ELF-1 (cell line): ENCODE data around the gene DKK1.
"Not testable (repeated sequence)": the region's sequence is repeated elsewhere in the genome, so short reads cannot be mapped to it uniquely, and the experiment has no call there.

ENCODE experiments used
- DNase-seq: peaks from one replicate; pipeline ENCODE4 v3.0.0-alpha.2; 2016; ENCODE audit warnings: low read depth, low spot score

Gene DKK1

DNA sequence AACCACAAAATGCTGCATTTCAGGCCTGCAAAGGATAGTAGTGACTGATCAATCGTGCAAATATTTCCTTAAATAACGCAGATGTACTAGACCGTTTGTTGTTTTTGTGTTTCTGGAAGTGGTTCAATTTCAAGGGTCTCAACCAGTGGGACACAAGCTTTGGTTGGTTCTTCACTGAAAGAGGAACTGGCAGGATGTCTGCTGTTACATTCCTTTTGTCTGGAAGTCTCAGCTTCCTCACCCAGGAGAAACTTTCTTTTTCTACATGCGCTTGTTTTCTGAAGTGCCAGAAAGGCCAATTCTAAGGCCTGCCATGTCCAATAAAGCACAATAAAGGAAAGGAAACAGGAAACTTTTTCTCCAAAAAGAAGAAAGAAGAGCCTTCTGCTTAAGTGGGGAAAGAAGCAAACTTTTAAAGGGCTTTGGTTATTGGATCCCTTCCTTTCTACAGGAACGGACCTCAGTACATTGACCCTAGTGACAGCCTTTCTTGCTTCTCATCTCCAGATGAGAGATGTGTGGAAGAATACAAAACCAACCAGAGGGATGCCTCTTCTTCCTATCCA is 4.1 kb downstream of the DKK1 start:
- DNase-seq: no peak

DNA sequence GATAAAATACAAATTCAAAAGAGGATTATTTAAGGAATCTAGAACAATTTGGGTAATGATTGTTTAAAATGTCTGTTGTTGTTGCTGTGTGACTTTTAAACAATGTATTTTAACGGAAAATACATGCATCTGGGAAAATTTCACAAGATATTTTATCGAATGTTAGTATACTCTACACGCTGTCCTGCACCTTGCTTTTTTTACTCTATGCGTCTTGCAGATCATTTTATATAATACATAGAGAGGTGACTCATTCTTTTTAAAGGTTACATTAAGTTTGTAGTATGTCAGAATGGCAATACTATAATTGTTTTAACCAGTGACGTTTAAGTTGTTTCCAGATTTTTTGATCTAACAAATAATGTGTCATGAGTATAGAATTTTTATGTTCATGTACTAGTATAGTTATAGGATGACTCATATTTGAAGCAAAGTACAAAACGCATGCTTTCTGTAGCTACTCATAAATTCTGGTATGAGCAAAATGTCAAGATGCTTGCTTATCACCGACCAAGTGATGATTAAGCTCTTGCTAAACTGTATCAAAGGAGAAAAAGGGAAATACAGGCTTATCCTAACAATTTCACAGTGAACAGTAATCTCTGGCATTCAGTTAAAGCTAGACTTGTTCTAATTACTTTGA is 4.9 kb downstream of the DKK1 start:
- no peak for DNase-seq

DNA sequence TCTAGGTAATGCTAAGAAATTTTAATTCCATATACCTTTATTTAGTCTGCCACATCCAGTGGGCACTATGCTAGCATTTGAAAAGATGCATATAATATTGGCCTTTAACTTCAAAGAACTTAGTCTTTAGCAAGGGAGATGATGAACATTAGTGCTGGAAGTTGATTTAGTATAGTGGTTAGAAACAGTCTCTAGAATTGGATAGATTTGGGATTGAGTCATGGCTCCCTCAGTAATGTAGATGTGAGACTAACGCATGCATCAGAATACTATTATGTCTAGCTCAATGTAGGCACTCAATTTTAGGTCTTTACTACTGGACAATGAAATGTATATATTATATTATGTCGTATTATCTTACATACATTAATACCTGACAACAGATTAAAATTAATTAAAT is 5.8 kb downstream of the DKK1 start:
- DNase-seq: no peak

DNA sequence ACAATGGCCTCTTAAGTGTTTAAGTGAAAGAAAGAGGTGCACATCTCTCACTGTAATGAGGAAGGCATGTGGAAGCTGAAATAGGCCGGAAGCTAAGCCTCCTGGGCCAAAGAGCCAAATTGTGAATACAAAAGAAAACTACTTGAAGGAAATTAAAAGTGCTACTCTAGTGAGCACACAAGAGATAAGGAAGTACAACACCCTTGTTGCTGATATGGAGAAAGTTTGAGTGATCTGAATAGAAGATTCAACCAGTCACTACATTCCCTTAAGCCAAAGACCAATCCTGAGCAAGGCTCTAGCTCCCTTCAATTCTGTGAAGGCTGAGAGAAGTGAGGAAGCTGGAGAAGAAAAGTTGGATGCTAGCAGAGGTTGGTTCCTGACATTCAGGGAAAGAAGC is 8.2 kb downstream of the DKK1 start:
- no peak for DNase-seq

DNA sequence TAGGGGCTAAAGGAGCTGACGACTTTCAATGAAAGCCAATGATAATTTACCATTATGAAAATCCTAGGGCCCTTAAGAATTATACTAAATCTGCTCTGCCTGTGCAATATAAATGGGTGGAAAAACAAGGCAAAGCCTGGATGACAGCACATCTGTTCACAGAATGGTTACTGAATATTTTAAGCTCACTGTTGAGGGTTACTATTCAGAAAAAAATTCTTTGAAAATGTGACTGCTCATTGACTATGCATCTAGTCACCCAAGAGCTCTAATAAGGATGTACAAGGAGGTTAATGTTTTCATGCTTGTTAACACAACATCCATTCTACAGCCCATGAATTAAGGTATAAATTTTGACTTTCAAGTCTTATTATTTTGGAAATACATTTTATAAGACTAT is 8.9 kb downstream of the DKK1 start:
- no peak for DNase-seq

DNA sequence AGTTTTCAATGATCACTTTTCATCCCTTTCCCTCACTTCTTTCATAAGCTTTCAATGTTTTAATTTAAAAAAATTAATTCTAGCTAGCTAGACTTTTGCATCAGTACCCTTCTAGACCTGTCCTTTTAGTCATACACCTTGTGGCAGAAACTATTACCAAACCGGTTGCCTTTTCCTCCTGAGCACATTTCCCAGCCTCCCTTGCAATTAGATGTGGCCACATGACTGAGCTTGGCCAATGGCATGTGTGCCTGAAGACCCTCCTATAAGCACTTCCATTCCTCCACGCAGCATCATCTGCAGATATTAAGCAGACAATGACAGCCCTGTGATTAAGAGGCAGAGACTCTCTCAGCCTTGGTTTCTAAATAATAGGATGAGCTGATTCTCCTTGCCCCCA is 12.3 kb downstream of the DKK1 start:
- DNase-seq: no peak

DNA sequence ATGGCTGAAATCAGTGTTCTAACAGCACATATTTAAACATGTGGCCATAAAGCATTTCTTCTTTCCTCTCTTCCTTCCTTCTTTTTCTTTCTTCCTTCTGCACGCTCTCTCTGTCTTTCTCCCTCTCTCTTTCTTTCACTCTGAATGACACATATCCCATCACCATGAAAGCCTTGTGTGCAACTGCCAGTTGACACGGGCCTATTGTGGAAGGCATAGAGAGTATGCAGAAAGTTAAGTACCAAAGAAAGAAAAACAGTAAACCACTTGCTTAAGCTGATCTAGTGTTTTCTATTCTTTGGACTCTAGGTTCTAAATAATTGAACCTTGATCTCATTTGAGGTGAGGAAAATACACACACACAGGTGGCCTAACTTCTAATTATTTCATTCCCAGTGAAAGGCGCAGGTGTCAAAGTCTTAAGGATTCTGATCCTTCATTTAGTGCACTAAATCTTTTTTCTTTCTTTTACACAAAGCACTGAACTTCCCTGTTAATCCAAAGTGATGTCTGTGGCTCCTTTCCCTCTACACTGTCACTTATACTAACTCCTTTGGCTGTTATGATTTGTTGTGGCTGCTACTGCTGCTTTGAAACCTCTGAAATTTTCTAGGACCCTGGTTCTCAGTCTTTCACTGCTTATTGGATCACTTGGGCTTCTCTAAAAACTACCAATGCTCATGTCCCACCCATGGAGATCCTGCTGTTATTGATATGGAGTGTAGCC is 17.7 kb downstream of the DKK1 start:
- no peak for DNase-seq

DNA sequence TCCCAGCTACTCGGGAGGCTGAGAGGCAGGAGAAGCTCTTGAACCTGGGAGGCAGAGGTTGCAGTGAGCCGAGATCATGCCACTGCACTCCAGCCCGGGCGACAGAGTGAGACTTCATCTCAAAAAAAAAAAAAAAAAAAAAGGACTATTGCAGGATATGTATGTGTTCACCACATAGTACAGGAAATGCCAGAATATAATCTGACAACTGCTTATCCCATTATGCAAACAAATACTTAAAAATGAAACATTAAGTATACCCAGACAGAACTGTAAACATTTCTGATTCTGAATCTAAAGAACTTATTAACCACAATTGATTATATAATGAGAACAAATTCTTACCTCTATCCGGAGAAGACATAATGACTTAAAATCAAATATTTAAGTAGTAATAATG is 18.7 kb downstream of the DKK1 start:
- DNase-seq: no peak

DNA sequence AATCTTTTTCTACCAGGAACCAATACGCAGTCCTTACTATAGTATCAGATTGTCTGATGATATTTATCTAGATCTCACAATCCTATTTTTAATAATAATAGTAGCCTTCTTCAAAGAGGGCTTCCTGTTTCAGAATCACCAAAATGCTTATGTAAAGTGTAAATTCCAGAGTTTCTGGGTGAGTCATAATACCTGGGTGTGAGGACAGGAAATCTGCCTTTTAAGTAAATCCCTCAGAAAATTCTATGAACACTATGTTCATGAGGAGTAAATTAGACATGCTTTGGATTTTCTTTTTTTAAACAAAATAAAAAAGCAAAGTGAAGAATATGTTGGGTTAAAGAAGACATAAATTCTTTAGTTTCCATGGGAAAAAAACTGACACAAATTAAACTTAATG is 20.5 kb downstream of the DKK1 start:
- DNase-seq: no peak

DNA sequence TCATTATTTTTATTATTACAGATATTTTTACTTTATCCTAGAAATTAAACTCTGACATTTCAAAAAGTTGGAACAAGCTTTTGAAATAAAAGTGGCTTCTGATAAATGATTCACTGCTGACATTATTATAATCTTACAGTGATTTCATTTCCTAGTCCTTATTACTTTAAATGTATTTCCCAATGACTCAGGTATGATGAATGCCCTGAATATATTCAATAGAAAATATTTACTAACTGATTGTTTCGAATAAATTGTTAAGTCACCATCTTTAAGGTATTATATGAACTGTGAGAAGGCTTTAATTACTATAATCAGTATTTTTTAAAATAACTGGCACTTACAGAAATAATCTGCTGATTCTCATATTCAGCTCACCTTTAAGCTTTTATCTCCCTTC is 21.6 kb downstream of the DKK1 start:
- no peak for DNase-seq

DNA sequence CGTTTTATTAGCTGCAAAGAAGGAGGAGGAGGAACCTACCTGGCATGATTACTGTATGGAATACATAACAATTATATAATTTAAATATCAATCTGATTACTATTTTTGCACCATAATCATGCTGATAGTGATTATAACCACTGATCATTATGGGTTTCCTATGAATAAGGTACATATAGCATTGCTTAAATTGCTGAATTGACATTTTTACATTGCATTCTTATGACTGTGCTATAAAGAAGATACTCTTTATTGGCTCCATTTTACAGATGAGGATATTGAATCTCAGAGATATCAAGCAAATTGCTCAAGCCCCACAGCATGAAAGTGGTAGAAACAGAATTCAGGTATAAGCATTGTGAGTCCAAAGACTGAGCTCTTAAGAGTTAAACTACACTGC is 23.1 kb downstream of the DKK1 start:
- no peak for DNase-seq

DNA sequence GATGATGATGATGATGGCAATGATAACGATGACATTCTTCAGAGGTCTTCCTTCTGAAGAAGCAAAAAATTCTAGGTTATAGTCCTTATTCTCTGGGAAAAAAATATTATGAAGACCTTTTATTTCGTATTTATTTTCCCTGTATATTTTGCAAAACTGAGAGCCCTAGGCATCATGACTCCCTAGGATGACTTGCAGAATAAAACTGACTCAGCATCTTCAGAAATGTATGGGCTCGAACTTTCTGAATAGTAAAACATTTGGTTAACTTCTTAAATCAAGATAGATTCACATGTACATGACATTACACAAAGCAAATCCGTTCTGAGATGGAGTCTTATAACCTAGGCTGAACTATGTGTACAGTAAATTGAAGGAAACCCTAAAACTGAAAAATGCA is 29.4 kb downstream of the DKK1 start:
- DNase-seq: no peak

DNA sequence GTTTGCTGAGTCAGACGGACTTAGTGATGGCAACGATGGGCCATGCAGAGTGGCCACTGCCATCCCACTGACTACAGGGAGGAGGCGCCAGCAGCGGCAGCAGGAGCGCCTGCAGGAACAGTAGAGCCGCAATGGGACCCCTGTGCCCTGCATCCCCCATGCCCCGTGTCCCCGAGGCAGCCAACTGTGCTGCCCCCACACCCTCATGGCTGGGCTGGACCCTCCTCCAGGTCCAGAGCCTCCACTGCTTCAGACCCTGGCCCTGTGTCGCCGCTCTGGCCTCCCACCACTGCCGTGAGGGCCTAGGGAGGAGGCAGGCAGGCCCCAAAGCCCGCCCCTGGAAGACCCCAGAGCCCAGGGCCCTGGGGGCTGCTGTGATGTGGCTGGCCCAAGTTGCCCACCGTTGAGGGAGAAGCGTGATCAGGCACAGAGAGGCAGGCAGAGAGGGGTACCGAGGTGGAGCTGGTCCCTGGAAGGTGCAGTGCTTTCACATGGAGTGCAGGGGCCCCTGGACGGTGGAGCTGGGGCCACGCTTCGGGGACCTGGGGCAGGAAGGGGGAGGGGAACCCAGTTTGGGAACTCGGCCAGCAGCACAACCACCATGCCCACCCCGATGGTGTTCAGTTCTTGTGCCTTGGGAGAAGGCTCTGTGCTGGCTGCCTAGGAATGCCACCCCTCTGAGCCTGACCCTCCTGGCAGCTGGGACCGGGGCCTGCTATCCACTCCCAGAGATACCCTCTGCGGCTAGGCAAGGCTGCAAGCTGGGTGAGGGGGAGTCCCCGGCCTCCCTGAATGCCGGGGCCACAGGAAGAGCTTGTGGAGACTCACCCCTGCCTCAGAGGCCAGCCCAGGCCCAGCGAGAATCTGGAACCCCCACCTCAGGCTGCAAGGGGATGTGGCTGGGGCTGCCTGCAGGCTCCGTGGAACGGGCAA is 32.6 kb downstream of the DKK1 start:
- no peak for DNase-seq

DNA sequence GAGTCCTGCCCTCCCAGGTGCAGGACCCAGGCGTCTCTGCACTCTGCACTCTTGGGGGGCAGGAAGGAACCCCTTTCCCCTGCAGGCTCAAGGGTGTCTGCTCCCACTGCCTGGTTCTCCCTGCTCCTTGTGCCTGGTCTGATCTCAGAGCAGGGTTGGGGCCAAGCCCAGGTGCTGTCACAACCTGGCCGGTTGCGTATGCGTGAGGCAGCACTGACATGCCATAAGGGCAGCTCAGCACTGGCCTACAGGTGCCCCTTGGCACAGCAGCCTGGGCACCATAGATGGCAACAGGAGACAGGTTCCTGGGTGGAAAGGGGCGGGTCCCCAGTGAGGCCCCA is 33.2 kb downstream of the DKK1 start:
- no peak for DNase-seq

DNA sequence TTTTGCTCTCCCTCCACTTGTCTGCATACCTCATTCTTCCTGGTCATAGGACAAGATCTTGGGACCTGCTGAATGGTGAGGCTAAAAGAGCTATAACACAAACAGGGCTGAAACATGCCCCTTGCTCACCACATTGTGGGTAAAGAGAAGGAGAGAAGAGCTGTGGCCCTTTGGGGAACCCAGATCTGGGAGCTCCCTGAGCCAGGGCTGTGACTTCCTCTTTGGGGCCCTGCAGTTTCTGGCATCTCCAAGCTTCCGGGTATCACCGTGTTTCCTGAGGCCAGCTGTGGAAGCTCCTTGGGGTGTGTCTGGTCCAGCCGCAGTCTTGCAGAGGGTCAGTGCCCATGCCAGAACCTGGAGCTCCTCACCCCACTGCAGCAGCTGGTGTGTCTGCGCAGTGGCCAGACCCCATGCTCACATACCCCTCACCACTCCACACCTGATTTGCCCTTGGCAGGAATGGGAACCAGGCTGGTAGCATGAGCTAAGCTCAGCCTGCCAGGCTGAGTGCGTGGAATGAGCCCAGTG is 34.0 kb downstream of the DKK1 start:
- DNase-seq: no peak

DNA sequence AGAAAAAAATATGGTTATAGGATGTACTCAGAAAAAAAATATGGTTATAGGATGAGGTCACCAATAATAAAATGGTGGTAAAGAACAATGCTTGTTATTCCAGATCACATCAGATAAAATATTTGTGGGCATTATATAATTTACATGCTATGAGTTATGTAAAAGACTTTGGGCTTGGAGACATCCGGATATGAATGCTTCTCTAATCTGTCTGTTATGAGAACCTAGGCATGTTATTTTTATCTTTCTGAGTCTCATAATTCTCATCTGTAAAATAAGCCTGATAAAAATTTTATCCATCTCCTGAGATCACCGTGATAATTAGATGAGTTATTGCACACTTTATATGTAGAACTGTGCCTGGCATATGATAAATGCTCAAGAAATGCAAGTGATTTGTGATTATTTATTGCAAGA is 37.8 kb downstream of the DKK1 start:
- no peak for DNase-seq

DNA sequence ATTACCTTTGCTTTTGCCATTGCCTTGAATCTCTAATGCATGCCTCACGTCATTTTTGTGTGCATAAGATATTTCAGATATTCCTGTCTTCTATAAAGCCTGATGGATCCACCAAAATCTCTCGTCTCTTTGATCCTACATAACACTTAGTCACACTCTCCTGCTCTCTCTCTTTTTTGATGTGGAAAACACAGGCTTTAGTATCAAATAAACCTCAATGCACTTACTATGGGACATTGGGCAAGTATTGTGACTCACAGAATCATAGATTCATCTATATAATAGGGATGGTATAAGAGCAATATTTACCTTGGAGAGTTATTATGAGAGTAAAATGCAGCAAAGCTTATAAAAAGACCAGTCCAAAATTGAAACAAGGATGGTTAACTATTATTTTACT is 39.1 kb downstream of the DKK1 start:
- DNase-seq: no peak

DNA sequence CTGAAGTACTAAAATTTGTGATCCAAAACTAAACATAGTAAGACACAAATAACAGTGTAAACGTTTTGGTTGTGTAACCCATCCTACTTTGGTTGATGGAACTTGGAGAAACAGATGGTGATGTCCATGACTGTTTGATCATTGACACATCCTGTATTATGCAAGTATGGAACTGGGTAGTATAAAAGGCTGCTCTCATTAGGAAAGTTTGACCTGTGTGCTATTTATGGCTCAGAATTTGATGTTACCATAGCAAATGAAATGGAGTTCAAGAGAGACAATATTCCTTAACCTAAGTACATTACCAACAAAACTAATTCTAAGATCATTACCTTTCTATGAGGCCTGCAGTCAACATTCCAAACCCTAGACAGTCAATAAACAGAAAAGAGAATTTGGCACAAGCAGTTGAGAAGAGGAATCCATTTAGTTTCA is 39.9 kb downstream of the DKK1 start:
- DNase-seq: no peak

DNA sequence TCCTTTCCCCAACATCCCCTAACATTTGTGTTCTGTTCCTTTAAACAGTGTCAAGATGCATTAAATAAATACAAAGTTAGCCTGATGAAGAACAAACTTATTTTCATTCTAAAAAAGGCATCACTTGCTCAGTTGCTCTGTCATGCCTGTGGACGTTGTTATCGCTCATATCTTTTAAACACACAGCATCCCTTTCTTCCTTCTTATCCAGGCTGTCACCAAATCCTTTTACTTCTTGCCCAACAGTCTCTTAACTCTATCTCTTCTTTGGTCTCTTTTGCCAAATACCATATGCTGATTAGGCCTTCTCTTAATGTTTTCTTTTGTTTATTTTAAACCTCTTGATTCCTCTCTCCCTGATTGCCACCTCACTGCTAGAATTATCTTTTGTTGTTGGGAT is 43.9 kb downstream of the DKK1 start:
- DNase-seq: no peak

DNA sequence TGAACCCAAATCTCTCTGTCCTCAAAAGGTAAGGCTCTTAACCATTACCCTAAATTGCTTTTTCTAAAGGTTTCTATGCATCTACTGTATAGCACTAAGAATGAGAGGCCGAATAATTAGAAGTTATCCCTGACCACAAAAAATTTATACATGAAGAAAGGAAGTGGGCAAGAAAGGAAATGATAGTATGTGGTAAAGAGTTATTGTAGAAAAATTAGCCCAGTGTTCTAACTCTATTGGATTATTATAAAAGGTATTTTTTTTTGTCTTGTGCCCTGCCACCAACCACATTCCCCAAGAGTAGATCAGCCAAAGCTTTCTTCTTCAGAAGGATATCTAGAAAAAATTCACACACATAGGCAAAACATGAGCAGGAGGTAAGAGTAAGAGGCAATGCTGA is 45.4 kb downstream of the DKK1 start:
- DNase-seq: no peak

DNA sequence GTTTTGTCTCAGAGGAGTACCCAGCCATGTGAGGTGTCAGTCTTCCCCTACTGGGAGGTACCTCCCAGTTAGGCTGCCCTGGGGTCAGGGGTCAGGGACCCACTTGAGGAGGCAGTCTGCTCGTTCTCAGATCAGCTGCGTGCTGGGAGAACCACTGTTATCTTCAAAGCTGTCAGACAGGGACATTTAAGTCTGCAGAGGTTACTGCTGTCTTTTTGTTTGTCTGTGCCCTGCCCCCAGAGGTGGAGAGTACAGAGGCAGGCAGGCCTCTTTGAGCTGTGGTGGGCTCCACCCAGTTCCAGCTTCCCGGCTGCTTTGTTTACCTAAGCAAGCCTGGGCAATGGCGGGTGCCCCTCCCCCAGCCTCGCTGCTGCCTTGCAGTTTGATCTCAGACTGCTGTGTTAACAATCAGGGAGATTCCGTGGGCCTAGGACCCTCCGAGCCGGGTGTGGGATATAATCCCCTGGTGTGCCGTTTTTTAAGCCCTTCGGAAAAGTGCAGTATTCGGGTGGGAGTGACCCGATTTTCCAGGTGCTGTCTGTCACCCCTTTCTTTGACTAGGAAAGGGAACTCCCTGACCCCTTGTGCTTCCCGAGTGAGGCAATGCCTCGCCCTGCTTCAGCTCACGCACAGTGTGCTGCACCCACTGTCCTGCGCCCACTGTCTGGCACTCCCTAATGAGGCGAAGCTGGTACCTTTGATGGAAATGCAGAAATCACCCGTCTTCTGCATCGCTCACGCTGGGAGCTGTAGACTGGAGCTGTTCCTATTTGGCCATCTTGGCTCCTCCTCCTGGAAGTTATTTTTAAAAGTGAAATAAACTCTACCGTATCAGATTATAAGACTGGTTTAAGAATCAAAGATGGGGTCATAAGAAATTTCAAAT is 51.7 kb downstream of the DKK1 start:
- not testable (repeated sequence) for DNase-seq
